NK-92 treated with Interleukin-12 subunit alpha and Interleukin-12 subunit beta, amount 100 ng/mL, for 24 hours (cell line): Measurements from ENCODE around the gene TSPY3.
"Not testable (repeated sequence)": the region's sequence is repeated elsewhere in the genome, so short reads cannot be mapped to it uniquely, and the experiment has no call there.

ENCODE experiments used
- DNase-seq: peaks from one replicate; lab custom pipeline; 2025; lab: John Stamatoyannopoulos, UW

TSPY3 gene, protein sequence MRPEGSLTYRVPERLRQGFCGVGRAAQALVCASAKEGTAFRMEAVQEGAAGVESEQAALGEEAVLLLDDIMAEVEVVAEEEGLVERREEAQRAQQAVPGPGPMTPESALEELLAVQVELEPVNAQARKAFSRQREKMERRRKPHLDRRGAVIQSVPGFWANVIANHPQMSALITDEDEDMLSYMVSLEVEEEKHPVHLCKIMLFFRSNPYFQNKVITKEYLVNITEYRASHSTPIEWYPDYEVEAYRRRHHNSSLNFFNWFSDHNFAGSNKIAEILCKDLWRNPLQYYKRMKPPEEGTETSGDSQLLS

DNA sequence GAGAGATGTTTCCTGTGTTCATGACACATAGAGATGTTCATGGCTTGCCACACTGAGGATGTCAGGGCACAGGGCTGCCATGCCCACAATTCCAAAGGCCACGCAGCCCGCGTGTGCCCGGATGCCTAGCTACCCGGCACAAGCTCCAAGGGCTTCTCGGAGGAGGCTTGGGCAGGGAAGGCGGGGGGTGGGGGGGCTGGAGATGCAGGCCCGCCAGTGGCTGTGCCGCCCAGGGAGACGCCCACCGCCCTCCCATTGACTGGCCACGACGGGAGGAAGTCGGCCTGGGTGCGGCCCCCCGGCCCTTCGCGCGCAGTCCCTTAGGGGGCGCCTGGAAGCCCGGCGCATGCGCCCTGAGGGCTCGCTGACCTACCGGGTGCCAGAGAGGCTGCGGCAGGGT, at the start of gene TSPY3:
Gene TSPY3, plus strand, starts transcription at position 301 of the 400 bp plus-strand sequence. Its CDS starts 46 bp downstream, at position 347.
- DNase-seq, result not testable (repeated sequence)

DNA sequence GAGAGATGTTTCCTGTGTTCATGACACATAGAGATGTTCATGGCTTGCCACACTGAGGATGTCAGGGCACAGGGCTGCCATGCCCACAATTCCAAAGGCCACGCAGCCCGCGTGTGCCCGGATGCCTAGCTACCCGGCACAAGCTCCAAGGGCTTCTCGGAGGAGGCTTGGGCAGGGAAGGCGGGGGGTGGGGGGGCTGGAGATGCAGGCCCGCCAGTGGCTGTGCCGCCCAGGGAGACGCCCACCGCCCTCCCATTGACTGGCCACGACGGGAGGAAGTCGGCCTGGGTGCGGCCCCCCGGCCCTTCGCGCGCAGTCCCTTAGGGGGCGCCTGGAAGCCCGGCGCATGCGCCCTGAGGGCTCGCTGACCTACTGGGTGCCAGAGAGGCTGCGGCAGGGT, 40.7 kb upstream of the TSPY3 start, which contains the start of gene TSPY8:
Gene TSPY8, plus strand, starts transcription at position 301 of the 400 bp plus-strand sequence. Its CDS starts 46 bp downstream, at position 347.
- DNase-seq, result not testable (repeated sequence)

DNA sequence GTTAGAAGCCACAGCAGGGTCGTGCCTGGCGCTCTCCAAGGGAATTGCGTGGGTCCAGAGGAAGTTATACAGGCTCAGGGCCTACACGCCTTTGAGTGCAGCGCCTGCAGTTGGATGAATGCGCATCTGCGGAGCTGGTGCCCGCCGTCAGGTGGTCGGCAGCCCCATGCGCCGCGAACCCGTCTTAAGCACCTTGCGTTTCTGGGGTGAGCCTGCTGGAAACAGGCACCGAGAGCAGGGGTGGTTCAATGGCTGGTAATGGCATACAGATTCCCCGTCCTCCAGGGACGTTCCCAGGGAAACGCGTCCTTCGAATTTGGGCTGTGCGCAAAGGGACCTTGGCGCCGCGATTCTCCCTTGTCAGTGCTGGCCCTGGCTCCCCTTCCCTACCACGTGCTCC, 1.7 kb upstream of the TSPY3 start:
- not testable (repeated sequence) for DNase-seq
